Sigmoid colon (tissue), 3 donors: ENCODE measurements around the gene TEX48.

ENCODE experiments used
- POLR2A ChIP-seq, 2 donors: fragments of 450-650 bp; IDR thresholded peaks; one replicate each; pipeline ENCODE4 v1.6.1; 2016; ENCODE audit warnings: antibody characterized with exemption in 2 of 2, mild to moderate bottlenecking in 2 of 2, moderate library complexity in 2 of 2
- TF ChIP-seq, protein P1 (sequence below), 4 experiments: fragments of 450-650 bp in 3 of 4; fragments of 200-600 bp in 1 of 4; IDR thresholded peaks; one replicate each; pipeline ENCODE4 v1.5.1; 2016 to 2019; ENCODE audit warnings: antibody characterized with exemption in 4 of 4, mild to moderate bottlenecking in 3 of 4, moderate library complexity in 2 of 4

DNA sequence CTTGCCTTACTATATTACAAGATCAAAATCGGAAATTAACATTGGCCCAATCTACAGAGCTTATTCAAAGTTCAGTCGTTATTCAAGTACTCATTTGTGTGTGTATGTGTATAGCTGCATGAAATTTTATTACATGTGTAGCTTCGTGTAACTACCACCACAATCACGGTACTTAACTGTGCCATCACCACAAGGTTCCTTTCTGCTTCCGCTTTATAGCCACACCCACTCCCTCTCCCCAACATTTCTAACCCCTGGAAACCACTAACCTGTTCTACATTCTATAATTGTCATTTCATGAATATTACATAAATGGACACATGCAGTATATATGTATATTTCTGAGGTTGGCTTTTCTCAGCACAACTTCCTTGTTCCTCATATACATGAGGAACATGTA lies 4.0 kb upstream of the TEX48 start:
- TF ChIP-seq, protein P1, sequence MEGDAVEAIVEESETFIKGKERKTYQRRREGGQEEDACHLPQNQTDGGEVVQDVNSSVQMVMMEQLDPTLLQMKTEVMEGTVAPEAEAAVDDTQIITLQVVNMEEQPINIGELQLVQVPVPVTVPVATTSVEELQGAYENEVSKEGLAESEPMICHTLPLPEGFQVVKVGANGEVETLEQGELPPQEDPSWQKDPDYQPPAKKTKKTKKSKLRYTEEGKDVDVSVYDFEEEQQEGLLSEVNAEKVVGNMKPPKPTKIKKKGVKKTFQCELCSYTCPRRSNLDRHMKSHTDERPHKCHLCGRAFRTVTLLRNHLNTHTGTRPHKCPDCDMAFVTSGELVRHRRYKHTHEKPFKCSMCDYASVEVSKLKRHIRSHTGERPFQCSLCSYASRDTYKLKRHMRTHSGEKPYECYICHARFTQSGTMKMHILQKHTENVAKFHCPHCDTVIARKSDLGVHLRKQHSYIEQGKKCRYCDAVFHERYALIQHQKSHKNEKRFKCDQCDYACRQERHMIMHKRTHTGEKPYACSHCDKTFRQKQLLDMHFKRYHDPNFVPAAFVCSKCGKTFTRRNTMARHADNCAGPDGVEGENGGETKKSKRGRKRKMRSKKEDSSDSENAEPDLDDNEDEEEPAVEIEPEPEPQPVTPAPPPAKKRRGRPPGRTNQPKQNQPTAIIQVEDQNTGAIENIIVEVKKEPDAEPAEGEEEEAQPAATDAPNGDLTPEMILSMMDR (IDR thresholded peaks at IDR 0.05): no peak
- TF ChIP-seq POLR2A (IDR thresholded peaks at IDR 0.05): no peak
